H1 (cell line): ENCODE data around the gene JMJD8. TPM values are rescaled to one million over a fixed set of nuclear protein-coding genes. Genes with fewer than 3 reads are reported as not detected.

ENCODE experiments used
- CTCF ChIA-PET: fragments of 300-600 bp; sonication (Branson Sonifier 250); formaldehyde crosslinking; loops from one replicate; lab custom pipeline; 2021; ENCODE audit not compliant: partially characterized antibody; lab: Charles Lee
- POLR2A ChIA-PET: fragments of 300-600 bp; sonication (Branson Sonifier 250); formaldehyde crosslinking; loops from one replicate; lab custom pipeline; 2021; ENCODE audit warnings: inconsistent platforms; ENCODE audit not compliant: partially characterized antibody; lab: Charles Lee
- DNase-seq, 2 experiments: peaks; one replicate each; pipeline versions ENCODE4 v3.0.0 to v3.0.0-alpha.2; 2010 to 2022; ENCODE audit warnings: low spot score in 2 of 2, low read depth in 1 of 2, mixed read lengths in 1 of 2
- FAIRE-seq: peaks from 2 replicates; lab custom pipeline; 2011; peaks lifted over from hg19 to GRCh38; lab: Jason Lieb, UNC
- H2AFZ ChIP-seq: 2 replicates; pipeline ENCODE4 v1.8.1; 2012; ENCODE audit warnings: low read length, inconsistent platforms
- H2AK5ac ChIP-seq: 2 replicates; pipeline ENCODE4 v1.6.1; 2013; ENCODE audit warnings: low read depth, low read length
- H2BK120ac ChIP-seq: replicated peaks from 2 replicates; pipeline ENCODE3; 2013; ENCODE audit warnings: low read depth, low read length, inconsistent platforms
- H2BK12ac ChIP-seq: 2 replicates; pipeline ENCODE4 v1.6.1; 2013; ENCODE audit warnings: low read depth, low read length
- H2BK15ac ChIP-seq: 2 replicates; pipeline ENCODE4 v1.6.1; 2013; ENCODE audit warnings: low read length
- H2BK20ac ChIP-seq: 2 replicates; pipeline ENCODE4 v1.6.1; 2013; ENCODE audit warnings: low read length
- H2BK5ac ChIP-seq: 2 replicates; pipeline ENCODE4 v1.6.1; 2013; ENCODE audit warnings: low read depth, low read length
- H3K14ac ChIP-seq: 2 replicates; pipeline ENCODE4 v1.6.1; 2013; ENCODE audit warnings: inconsistent platforms; ENCODE audit not compliant: insufficient read length
- H3K18ac ChIP-seq: 2 replicates; pipeline ENCODE4 v1.6.1; 2013; ENCODE audit warnings: low read length; ENCODE audit errors: extremely low read depth
- H3K23ac ChIP-seq: 2 replicates; pipeline ENCODE4 v1.6.1; 2013; ENCODE audit warnings: inconsistent platforms; ENCODE audit not compliant: insufficient read length
- H3K23me2 ChIP-seq: 2 replicates; pipeline ENCODE4 v1.6.1; 2013; ENCODE audit warnings: low read depth, low read length
- H3K27ac ChIP-seq: 2 replicates; pipeline ENCODE4 v1.6.1; 2011; ENCODE audit warnings: low read depth, low read length, inconsistent platforms
- H3K27me3 ChIP-seq, 4 experiments: replicated peaks in 1 of 4; 1 replicate in 1 of 4; 2 replicates in 3 of 4; pipeline versions ENCODE4 v1.6.1 to v1.8.1; 2011 to 2013; ENCODE audit warnings: low read length in 3 of 4, mild to moderate bottlenecking in 3 of 4, inconsistent platforms in 2 of 4, mixed read lengths in 2 of 4, moderate library complexity in 1 of 4; ENCODE audit not compliant: control insufficient read depth in 3 of 4, insufficient read depth in 3 of 4; ENCODE audit errors: extremely low read depth in 1 of 4
- H3K36me3 ChIP-seq, 4 experiments: 2 replicates each; pipeline versions ENCODE4 v1.6.1 to v1.8.1; 2011 to 2013; ENCODE audit warnings: mild to moderate bottlenecking in 4 of 4, low read length in 3 of 4, moderate library complexity in 2 of 4, control low read depth in 1 of 4, inconsistent platforms in 1 of 4; ENCODE audit not compliant: insufficient read depth in 4 of 4, control insufficient read depth in 2 of 4
- H3K4ac ChIP-seq: replicated peaks from 2 replicates; pipeline ENCODE3; 2013; ENCODE audit warnings: low read length, low read depth, mixed read lengths, inconsistent platforms; ENCODE audit not compliant: insufficient read length
- H3K4me1 ChIP-seq, 4 experiments: replicated peaks in 1 of 4; 1 replicate in 1 of 4; 2 replicates in 3 of 4; pipeline versions ENCODE4 v1.6.1 to v1.8.1; 2011 to 2013; ENCODE audit warnings: low read length in 3 of 4, inconsistent platforms in 2 of 4, mixed read lengths in 1 of 4; ENCODE audit not compliant: insufficient read depth in 4 of 4, control insufficient read depth in 3 of 4
- H3K4me2 ChIP-seq, 2 experiments: 2 replicates each; pipeline versions ENCODE4 v1.6.1 to v1.8.1; 2011 to 2013; ENCODE audit warnings: low read depth in 2 of 2, low read length in 2 of 2, control low read depth in 1 of 2, inconsistent platforms in 1 of 2, mild to moderate bottlenecking in 1 of 2; ENCODE audit not compliant: insufficient read depth in 1 of 2
- H3K4me3 ChIP-seq, 4 experiments: fragments of 200-600, 300-600 bp in 1 of 4; sonication (generic), shearing (Covaris generic), sonication (Bioruptor Twin) in 1 of 4; 2 replicates each; pipeline versions ENCODE4 v1.5.1 to v1.8.1; 2011 to 2016; ENCODE audit warnings: low read length in 4 of 4, low read depth in 3 of 4, control low read depth in 2 of 4, inconsistent platforms in 2 of 4, mild to moderate bottlenecking in 2 of 4, mixed read lengths in 1 of 4, moderate library complexity in 1 of 4; ENCODE audit not compliant: insufficient read depth in 2 of 4; ENCODE audit errors: extremely low read depth in 1 of 4
- H3K56ac ChIP-seq: replicated peaks from 2 replicates; pipeline ENCODE3; 2013; ENCODE audit warnings: low read depth, mild to moderate bottlenecking, mixed read lengths, low read length, inconsistent platforms; ENCODE audit not compliant: insufficient read length
- H3K79me1 ChIP-seq: 2 replicates; pipeline ENCODE4 v1.6.1; 2013; ENCODE audit warnings: low read depth, low read length, control low read depth
- H3K79me2 ChIP-seq, 2 experiments: 2 replicates each; pipeline versions ENCODE4 v1.6.1 to v1.8.1; 2012 to 2013; ENCODE audit warnings: low read length in 2 of 2, mild to moderate bottlenecking in 2 of 2, inconsistent platforms in 1 of 2; ENCODE audit not compliant: insufficient read depth in 2 of 2, control insufficient read depth in 1 of 2
- H3K9ac ChIP-seq, 4 experiments: replicated peaks in 1 of 4; 1 replicate in 1 of 4; 2 replicates in 3 of 4; pipeline versions ENCODE4 v1.6.1 to v1.8.1; 2011 to 2013; ENCODE audit warnings: low read depth in 3 of 4, low read length in 3 of 4, control low read depth in 2 of 4, mild to moderate bottlenecking in 2 of 4, moderate library complexity in 2 of 4, inconsistent platforms in 1 of 4; ENCODE audit errors: extremely low read depth in 1 of 4
- H3K9me3 ChIP-seq, 2 experiments: 2 replicates each; pipeline versions ENCODE4 v1.6.1 to v1.8.1; 2012 to 2013; ENCODE audit warnings: mild to moderate bottlenecking in 2 of 2, moderate library complexity in 2 of 2, control low read depth in 1 of 2, inconsistent platforms in 1 of 2, low read depth in 1 of 2, low read length in 1 of 2, mixed read lengths in 1 of 2; ENCODE audit not compliant: insufficient read depth in 2 of 2
- H4K20me1 ChIP-seq, 2 experiments: replicated peaks in 1 of 2; 2 replicates each; pipeline versions ENCODE3 to v1.8.1; 2011 to 2013; ENCODE audit warnings: inconsistent platforms in 2 of 2, low read length in 2 of 2, mild to moderate bottlenecking in 1 of 2; ENCODE audit not compliant: insufficient read depth in 2 of 2, control insufficient read depth in 1 of 2
- H4K5ac ChIP-seq: 2 replicates; pipeline ENCODE4 v1.6.1; 2013; ENCODE audit warnings: low read length, low read depth, mixed read lengths, inconsistent platforms; ENCODE audit not compliant: insufficient read length
- H4K8ac ChIP-seq: 2 replicates; pipeline ENCODE4 v1.8.0; 2013; ENCODE audit warnings: mild to moderate bottlenecking, moderate library complexity, low read length, inconsistent platforms; ENCODE audit not compliant: insufficient read depth; ENCODE audit errors: extremely low read depth
- H4K91ac ChIP-seq: replicated peaks from 2 replicates; pipeline ENCODE3; 2013; ENCODE audit warnings: low read length, mixed read lengths, inconsistent platforms; ENCODE audit not compliant: insufficient read length
- CBX8 ChIP-seq: fragments of 300-800, 300-1000 bp; sonication (generic); IDR thresholded peaks from 2 replicates; pipeline ENCODE4 v1.7.1; 2016; ENCODE audit warnings: low read depth, low read length, borderline replicate concordance
- POLR2A ChIP-seq, 2 experiments: IDR thresholded peaks; 1 replicate in 1 of 2; 2 replicates in 1 of 2; pipeline ENCODE4 v1.6.1; 2011; ENCODE audit warnings: low read depth in 2 of 2, low read length in 2 of 2, mild to moderate bottlenecking in 2 of 2; ENCODE audit errors: control extremely low read depth in 1 of 2
- POU5F1 ChIP-seq: IDR thresholded peaks from 2 replicates; pipeline ENCODE4 v1.6.1; 2011; ENCODE audit warnings: low read depth, mild to moderate bottlenecking, low read length, moderate library complexity
- WGBS, 2 experiments: shearing (Covaris generic) in 1 of 2; methylation state at CpG; one replicate each; pipeline versions ENCODE4 v1.1.6 to v1.1.7; 2013 to 2015; ENCODE audit warnings: low lambda C conversion rate in 2 of 2, mixed read lengths in 2 of 2, inconsistent platforms in 1 of 2, low coverage in 1 of 2, missing lambda C conversion rate in 1 of 2; ENCODE audit not compliant: insufficient replicate concordance in 2 of 2, insufficient coverage in 1 of 2, insufficient read length in 1 of 2; ENCODE audit errors: extremely low coverage in 1 of 2, missing lambda C conversion rate in 1 of 2; 5-methylcytosine and 5-hydroxymethylcytosine counted together
- polyA plus RNA-seq, 7 experiments: library from polyadenylated mRNA; depleted of rRNA in 3 of 7; stranded (reverse) in 5 of 7; unstranded in 2 of 7; fragments of >200 nt in 5 of 7; fragments of 200-250 nt in 2 of 7; gene quantifications; 1 replicate in 5 of 7; 2 replicates in 1 of 7; 4 replicates in 1 of 7; pipeline versions ENCODE4 v1.2.1 to v1.2.3, GENCODE V29; 2011 to 2013; ENCODE audit warnings: missing spikeins in 2 of 7, mixed read lengths in 2 of 7
- total RNA-seq: library from RNA; stranded (reverse); fragmentation: NEBNext Ultra II Directional; extraction: Animal tissue kit (Norgen Biotek cat#: 25700); gene quantifications from 2 replicates; pipeline ENCODE4 v1.2.1, GENCODE V29; 2021
- TF ChIP-seq, protein P1 (sequence below): IDR thresholded peaks from 2 replicates; pipeline ENCODE4 v1.6.1; 2012; ENCODE audit warnings: low read length, inconsistent platforms
- TF ChIP-seq, protein P2 (sequence below), 3 experiments: IDR thresholded peaks; 1 replicate in 2 of 3; 2 replicates in 1 of 3; pipeline versions ENCODE4 v1.5.1 to v1.6.1; 2011; ENCODE audit warnings: low read length in 3 of 3, mild to moderate bottlenecking in 3 of 3, inconsistent platforms in 2 of 3, low read depth in 1 of 3, moderate library complexity in 1 of 3; ENCODE audit not compliant: insufficient read depth in 1 of 3; ENCODE audit errors: control extremely low read depth in 1 of 3

The JMJD8 gene
- total and polyA plus RNA-seq, 2 of the 8 experiments (the other 6 are each of a cell fraction or from before 2014, with no cell fraction given): 46.4 to 87.4 TPM

DNA sequence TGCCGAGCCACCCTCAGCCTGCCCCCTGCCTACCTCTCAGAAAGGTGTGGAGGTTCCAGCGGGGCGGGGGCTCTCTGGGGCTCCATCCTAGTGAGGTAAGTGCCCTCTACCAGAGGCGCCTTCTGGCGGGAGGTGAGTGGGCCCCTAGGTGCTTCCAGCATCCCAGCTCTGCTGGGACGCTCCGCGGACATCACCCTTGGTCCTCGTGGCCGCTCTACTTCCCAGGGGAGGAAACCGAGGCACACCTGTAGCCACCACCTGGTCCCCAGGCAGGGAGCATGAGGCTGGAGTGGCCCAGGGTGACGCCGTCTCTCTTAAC is 41.1 kb downstream of the JMJD8 start:
- peaks cover 0 to 5% (median 1%) of the 10 kb centered on the region in 4 experiments; a peak in 2 of 7 replicates for H3K27me3 ChIP-seq
- no peak overlapping the region for H3K9ac ChIP-seq
- H3K4me2 ChIP-seq: peak overlapping the region; percentile 56 to 80
- no peak overlapping the region for H4K8ac ChIP-seq
- no peaks in the 10 kb centered on the region for H3K9me3 ChIP-seq
- peak overlapping the region; percentile 54 for H4K91ac ChIP-seq
- 78% methylated on average over 13 of the region's 13 CpGs; no CpG with 5 or more reads in 1 of the 2 experiments for WGBS, 2 experiments
- H3K4ac ChIP-seq: no peak overlapping the region
- H3K4me3 ChIP-seq: peak overlapping the region in 2 of 4 experiments; percentile 51 to 88; a peak in 5 of 8 replicates
- H2AK5ac ChIP-seq: no peak overlapping the region
- no peak overlapping the region for H2BK20ac ChIP-seq
- H2AFZ ChIP-seq: no peak overlapping the region
- H3K79me1 ChIP-seq: no peaks in the 10 kb centered on the region; the same call in 1 of the 2 replicates
- no peak overlapping the region for H3K27ac ChIP-seq
- H4K5ac ChIP-seq: no peak overlapping the region
- no peak for FAIRE-seq
- H2BK15ac ChIP-seq: no peak overlapping the region
- no peak overlapping the region for H2BK120ac ChIP-seq
- no peak overlapping the region for H3K56ac ChIP-seq
- H3K14ac ChIP-seq: no peak overlapping the region
- H3K23me2 ChIP-seq: peaks cover 8% of the 10 kb centered on the region; the same call in 1 of the 2 replicates
- no peaks in the 10 kb centered on the region for H3K36me3 ChIP-seq
- H2BK5ac ChIP-seq: no peak overlapping the region
- peaks cover 0 to 21% (median 15%) of the 10 kb centered on the region in 4 experiments; a peak in 6 of 7 replicates for H3K4me1 ChIP-seq
- H3K79me2 ChIP-seq: peaks cover 0 to 2% of the 10 kb centered on the region in 2 experiments; a peak in 1 of 4 replicates
- peaks cover 0 to 7% of the 10 kb centered on the region in 2 experiments for H4K20me1 ChIP-seq
- ChIA-PET CTCF (interaction anchor here (1.0 to 3.4 kb wide), 4 partner anchors 18 to 60 kb away, joined by 3 to 22 read pairs (median 4); no protein-coding TSS in a partner anchor), POLR2A (interaction anchor here (0.9 to 1.4 kb wide), 3 partner anchors 10 to 41 kb away, joined by 3 to 4 read pairs (median 3); partner anchors contain the start of gene JMJD8)
- DNase-seq: no peak
- no peak overlapping the region for H3K23ac ChIP-seq
- no peak overlapping the region for H2BK12ac ChIP-seq
- H3K18ac ChIP-seq: no peak overlapping the region
- TF ChIP-seq, protein P1, sequence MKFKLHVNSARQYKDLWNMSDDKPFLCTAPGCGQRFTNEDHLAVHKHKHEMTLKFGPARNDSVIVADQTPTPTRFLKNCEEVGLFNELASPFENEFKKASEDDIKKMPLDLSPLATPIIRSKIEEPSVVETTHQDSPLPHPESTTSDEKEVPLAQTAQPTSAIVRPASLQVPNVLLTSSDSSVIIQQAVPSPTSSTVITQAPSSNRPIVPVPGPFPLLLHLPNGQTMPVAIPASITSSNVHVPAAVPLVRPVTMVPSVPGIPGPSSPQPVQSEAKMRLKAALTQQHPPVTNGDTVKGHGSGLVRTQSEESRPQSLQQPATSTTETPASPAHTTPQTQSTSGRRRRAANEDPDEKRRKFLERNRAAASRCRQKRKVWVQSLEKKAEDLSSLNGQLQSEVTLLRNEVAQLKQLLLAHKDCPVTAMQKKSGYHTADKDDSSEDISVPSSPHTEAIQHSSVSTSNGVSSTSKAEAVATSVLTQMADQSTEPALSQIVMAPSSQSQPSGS: no peak
- TF ChIP-seq, protein P2, sequence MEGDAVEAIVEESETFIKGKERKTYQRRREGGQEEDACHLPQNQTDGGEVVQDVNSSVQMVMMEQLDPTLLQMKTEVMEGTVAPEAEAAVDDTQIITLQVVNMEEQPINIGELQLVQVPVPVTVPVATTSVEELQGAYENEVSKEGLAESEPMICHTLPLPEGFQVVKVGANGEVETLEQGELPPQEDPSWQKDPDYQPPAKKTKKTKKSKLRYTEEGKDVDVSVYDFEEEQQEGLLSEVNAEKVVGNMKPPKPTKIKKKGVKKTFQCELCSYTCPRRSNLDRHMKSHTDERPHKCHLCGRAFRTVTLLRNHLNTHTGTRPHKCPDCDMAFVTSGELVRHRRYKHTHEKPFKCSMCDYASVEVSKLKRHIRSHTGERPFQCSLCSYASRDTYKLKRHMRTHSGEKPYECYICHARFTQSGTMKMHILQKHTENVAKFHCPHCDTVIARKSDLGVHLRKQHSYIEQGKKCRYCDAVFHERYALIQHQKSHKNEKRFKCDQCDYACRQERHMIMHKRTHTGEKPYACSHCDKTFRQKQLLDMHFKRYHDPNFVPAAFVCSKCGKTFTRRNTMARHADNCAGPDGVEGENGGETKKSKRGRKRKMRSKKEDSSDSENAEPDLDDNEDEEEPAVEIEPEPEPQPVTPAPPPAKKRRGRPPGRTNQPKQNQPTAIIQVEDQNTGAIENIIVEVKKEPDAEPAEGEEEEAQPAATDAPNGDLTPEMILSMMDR (IDR thresholded peaks at IDR 0.05; ENCODE audit: control extremely low read depth in 1 of 3, insufficient read depth in 1 of 3, low read depth in 1 of 3, low read length in 3 of 3): no peak
- TF ChIP-seq CBX8 (no peak), POU5F1 (no peak), POLR2A (IDR thresholded peaks at IDR 0.05; ENCODE audit: control extremely low read depth in 1 of 2, low read depth in 2 of 2, low read length in 2 of 2) (no peak)
